ENCODE data around the gene RPL10A.

The RPL10A gene

DNA sequence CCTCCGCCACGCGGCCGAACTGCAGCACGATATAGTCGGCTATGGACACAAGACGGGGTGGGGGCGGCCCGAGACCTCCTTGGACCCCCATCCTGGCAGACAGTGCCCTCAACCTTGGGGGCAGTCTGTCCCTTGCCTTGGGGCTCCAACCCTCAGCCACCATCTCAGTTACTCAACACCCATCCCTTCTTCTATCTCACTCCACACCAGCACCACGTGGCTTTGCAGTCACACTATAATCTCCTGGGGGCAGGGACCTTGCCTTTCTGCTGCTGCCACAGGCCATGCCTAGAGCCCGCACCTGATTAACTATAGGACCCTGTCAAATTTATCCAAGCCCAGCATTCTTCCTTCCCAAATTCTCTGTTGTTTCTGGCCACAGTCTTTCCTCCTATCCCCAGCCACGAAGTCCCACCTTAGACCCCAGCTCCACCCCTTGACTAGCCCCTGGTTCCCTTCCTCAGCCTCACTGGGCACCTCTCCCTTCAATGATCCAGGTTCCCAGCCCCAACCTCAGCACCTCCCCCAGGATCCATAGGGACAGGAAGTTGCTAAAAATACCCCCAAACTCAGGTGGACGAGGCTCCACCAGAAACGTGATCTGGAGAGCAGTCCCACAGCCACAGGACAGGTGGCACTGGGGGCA lies 30.3 kb downstream of the RPL10A start:
- Histone ChIP-seq H3K27me3 (ENCODE audit: control insufficient read depth, insufficient read depth, low read length, poor library complexity, severe bottlenecking) (peaks cover 29% of the 10 kb centered on the region), H3K27ac (ENCODE audit: insufficient read depth, low read depth, low read length, poor library complexity, severe bottlenecking) (no peak overlapping the region), H3K36me3 (ENCODE audit: control insufficient read depth, insufficient read depth, low read length) (no peaks in the 10 kb centered on the region), H3K9me3 (ENCODE audit: control insufficient read depth, low read length) (no peaks in the 10 kb centered on the region), H3K4me3 (ENCODE audit: insufficient read depth, low read depth, low read length) (peak overlapping the region; percentile 59), H3K4me1 (ENCODE audit: control insufficient read depth, insufficient read depth, low read length) (peaks cover 30% of the 10 kb centered on the region)
- WGBS, 2 experiments: 35 to 37% methylated on average over 14 of the region's 14 CpGs

DNA sequence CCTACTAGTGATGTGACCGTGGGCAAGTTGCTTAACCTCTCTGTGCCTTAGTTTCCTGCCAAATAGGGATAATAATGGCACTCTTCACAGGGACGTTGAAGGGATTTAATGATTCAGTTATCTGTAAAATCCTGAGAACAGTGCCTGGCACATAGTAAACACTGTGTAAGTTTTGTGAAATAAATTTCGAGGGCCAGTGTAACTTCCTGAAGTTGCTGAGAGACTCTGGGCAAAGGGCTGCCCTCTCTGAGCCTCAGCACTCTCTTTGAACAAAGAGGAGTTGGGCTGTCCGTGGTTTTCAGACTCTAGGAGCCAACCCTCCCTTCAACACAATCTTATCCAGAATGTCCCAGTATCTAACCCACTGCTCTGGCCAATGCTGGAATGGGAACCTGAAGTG lies 31.2 kb downstream of the RPL10A start:
- Histone ChIP-seq H3K4me1 (ENCODE audit: control insufficient read depth, insufficient read depth, low read length) (peaks cover 22% of the 10 kb centered on the region), H3K27ac (ENCODE audit: insufficient read depth, low read depth, low read length, poor library complexity, severe bottlenecking) (no peak overlapping the region), H3K27me3 (ENCODE audit: control insufficient read depth, insufficient read depth, low read length, poor library complexity, severe bottlenecking) (peaks cover 29% of the 10 kb centered on the region), H3K9me3 (ENCODE audit: control insufficient read depth, low read length) (no peaks in the 10 kb centered on the region), H3K36me3 (ENCODE audit: control insufficient read depth, insufficient read depth, low read length) (no peaks in the 10 kb centered on the region), H3K4me3 (ENCODE audit: insufficient read depth, low read depth, low read length) (no peak overlapping the region)
- 90 to 93% methylated on average over 4 of the region's 4 CpGs for WGBS, 2 experiments

DNA sequence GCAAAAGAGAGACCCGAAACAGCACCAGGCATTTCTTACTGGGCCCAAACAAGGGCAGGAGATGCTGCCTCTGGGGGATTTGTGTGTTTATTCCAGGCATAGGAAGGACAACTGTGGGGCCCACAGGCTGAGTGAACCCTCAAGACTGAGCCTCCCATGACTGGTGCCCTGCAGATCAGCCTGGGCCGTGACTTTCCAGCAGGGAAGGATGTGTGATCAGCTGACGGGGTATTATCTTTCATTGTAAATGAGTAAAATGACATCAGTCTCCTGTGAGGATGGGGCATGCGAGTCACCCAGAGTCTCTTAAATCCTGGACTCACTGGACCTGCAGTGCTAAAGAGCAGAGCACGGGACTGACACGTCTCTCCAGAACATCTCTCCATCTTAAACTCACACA lies 32.6 kb downstream of the RPL10A start:
- H3K4me3 ChIP-seq (ENCODE audit: insufficient read depth, low read depth, low read length): no peak overlapping the region
- peaks cover 31% of the 10 kb centered on the region for H3K27me3 ChIP-seq (ENCODE audit: control insufficient read depth, insufficient read depth, low read length, poor library complexity, severe bottlenecking)
- H3K36me3 ChIP-seq (ENCODE audit: control insufficient read depth, insufficient read depth, low read length): no peaks in the 10 kb centered on the region
- no peak overlapping the region for H3K27ac ChIP-seq (ENCODE audit: insufficient read depth, low read depth, low read length, poor library complexity, severe bottlenecking)
- H3K4me1 ChIP-seq (ENCODE audit: control insufficient read depth, insufficient read depth, low read length): peaks cover 12% of the 10 kb centered on the region
- H3K9me3 ChIP-seq (ENCODE audit: control insufficient read depth, low read length): no peaks in the 10 kb centered on the region
- WGBS, 2 experiments: 81 to 83% methylated on average over 6 of the region's 6 CpGs

DNA sequence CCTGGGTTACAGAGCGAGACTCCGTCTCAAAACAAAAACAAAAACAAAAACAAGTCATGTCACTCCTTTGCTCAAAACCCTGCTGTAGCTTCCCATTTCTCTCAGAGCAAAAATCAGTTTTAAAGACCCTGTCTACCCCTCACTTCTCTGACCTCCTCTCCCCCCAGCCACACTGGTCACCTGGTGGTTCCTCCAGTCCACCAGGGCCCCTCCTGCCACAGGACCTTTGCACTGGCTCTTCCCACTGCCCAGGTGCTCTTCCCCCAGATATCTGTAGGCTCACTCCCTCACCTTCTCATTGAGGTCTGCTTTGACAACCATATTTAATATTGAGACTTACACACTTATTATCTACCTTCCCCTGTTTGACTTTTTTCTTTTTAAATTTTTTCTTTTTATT lies 33.6 kb downstream of the RPL10A start:
- 95 to 96% methylated on average over 2 of the region's 2 CpGs for WGBS, 2 experiments
- Histone ChIP-seq H3K4me3 (ENCODE audit: insufficient read depth, low read depth, low read length) (no peak overlapping the region), H3K36me3 (ENCODE audit: control insufficient read depth, insufficient read depth, low read length) (no peaks in the 10 kb centered on the region), H3K9me3 (ENCODE audit: control insufficient read depth, low read length) (no peaks in the 10 kb centered on the region), H3K27ac (ENCODE audit: insufficient read depth, low read depth, low read length, poor library complexity, severe bottlenecking) (no peak overlapping the region), H3K27me3 (ENCODE audit: control insufficient read depth, insufficient read depth, low read length, poor library complexity, severe bottlenecking) (peaks cover 33% of the 10 kb centered on the region), H3K4me1 (ENCODE audit: control insufficient read depth, insufficient read depth, low read length) (peaks cover 15% of the 10 kb centered on the region)

DNA sequence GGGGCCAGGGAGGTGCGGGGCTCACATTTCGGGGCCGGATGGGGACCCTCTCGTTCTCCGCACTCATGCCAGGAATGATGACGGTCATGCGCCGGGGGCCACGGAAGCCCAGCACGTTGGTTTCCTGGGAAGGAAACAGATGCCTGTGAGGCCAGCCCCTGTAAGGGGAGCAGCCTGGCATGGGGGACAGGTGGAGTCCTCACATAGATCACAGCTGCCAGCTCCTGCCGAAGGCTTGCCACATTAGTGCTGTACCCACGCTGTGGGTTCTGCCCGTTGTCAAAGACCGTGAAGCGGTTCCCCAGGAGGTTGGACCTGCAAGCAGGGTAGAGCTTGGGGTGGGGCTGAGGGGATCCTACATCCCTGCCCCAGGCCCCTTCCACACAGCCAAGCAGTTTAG lies 35.3 kb downstream of the RPL10A start:
- Histone ChIP-seq H3K9me3 (ENCODE audit: control insufficient read depth, low read length) (no peaks in the 10 kb centered on the region), H3K27ac (ENCODE audit: insufficient read depth, low read depth, low read length, poor library complexity, severe bottlenecking) (no peak overlapping the region), H3K36me3 (ENCODE audit: control insufficient read depth, insufficient read depth, low read length) (no peaks in the 10 kb centered on the region), H3K27me3 (ENCODE audit: control insufficient read depth, insufficient read depth, low read length, poor library complexity, severe bottlenecking) (peaks cover 21% of the 10 kb centered on the region), H3K4me3 (ENCODE audit: insufficient read depth, low read depth, low read length) (no peak overlapping the region), H3K4me1 (ENCODE audit: control insufficient read depth, insufficient read depth, low read length) (peaks cover 7% of the 10 kb centered on the region)
- 86 to 92% methylated on average over 15 of the region's 15 CpGs for WGBS, 2 experiments

DNA sequence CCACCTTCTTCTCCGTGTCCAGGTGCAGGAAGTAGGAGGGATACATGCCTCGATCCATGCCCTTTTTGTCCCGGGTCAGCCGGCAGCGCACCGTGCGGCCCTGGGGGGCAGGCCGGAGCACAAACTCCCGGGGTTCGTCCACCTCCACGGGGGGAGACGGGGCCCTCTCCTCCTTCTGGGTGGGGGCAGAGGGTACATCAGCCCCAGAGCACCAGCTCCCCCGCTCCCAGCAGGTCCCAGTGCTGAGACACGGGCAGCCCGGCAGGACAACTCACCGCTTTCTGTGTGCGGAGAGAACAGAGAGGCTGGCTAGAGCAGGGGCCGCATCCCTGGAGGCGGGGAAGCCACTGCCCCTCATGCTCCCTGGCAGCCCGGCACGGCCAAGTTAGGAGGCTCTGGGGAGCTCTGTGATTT lies 37.8 kb downstream of the RPL10A start:
- Histone ChIP-seq H3K27ac (ENCODE audit: insufficient read depth, low read depth, low read length, poor library complexity, severe bottlenecking) (no peak overlapping the region), H3K4me3 (ENCODE audit: insufficient read depth, low read depth, low read length) (no peak overlapping the region), H3K36me3 (ENCODE audit: control insufficient read depth, insufficient read depth, low read length) (no peaks in the 10 kb centered on the region), H3K27me3 (ENCODE audit: control insufficient read depth, insufficient read depth, low read length, poor library complexity, severe bottlenecking) (peaks cover 4% of the 10 kb centered on the region), H3K4me1 (ENCODE audit: control insufficient read depth, insufficient read depth, low read length) (peaks cover 10% of the 10 kb centered on the region), H3K9me3 (ENCODE audit: control insufficient read depth, low read length) (no peaks in the 10 kb centered on the region)
- WGBS, 2 experiments: 51 to 53% methylated on average over 21 of the region's 21 CpGs

DNA sequence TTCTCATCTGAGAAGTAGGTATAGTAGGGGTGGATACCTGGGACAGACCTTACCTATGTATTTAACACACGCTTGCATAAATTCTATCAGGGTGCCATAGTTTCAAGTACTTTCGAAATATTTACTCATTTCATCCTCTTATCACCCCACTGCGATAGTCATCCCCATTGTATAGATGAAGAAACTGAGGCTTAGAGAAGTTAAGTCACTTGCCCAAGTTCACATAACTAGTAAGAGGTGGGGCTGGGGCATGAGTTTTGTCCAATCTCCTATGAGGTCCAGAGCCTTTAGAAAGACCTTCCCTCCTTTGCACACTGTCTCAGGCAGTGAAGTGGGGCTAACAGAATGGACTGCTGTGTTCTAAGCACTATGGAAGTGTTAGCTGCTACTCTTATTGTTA lies 38.3 kb downstream of the RPL10A start:
- H3K4me1 ChIP-seq (ENCODE audit: control insufficient read depth, insufficient read depth, low read length): peaks cover 14% of the 10 kb centered on the region
- H3K36me3 ChIP-seq (ENCODE audit: control insufficient read depth, insufficient read depth, low read length): no peaks in the 10 kb centered on the region
- H3K27ac ChIP-seq (ENCODE audit: insufficient read depth, low read depth, low read length, poor library complexity, severe bottlenecking): no peak overlapping the region
- H3K27me3 ChIP-seq (ENCODE audit: control insufficient read depth, insufficient read depth, low read length, poor library complexity, severe bottlenecking): peaks cover 4% of the 10 kb centered on the region
- 95 to 96% methylated on average over 2 to 3 of the region's 3 CpGs for WGBS, 2 experiments
- H3K9me3 ChIP-seq (ENCODE audit: control insufficient read depth, low read length): no peaks in the 10 kb centered on the region
- H3K4me3 ChIP-seq (ENCODE audit: insufficient read depth, low read depth, low read length): no peak overlapping the region

DNA sequence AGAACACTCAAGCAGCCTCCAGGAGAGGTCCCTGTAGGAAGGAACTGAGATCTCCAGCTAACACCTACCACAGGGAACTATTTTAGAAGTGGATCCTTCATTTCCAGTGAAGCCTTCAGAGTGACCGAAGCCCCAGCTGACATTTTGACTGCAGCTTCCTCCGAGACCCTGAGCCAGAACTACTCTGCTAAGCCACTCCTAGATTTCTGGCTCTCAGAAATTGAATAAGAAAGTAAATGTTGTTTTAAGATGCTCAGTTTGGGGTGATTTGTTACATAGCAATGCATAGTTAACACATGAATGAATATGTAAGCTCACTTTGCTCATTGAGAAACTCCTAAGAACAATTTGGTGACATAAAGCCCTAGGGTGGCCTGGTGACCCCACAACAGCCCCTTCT lies 39.0 kb downstream of the RPL10A start:
- no peaks in the 10 kb centered on the region for H3K36me3 ChIP-seq (ENCODE audit: control insufficient read depth, insufficient read depth, low read length)
- H3K27ac ChIP-seq (ENCODE audit: insufficient read depth, low read depth, low read length, poor library complexity, severe bottlenecking): no peak overlapping the region
- H3K4me3 ChIP-seq (ENCODE audit: insufficient read depth, low read depth, low read length): no peak overlapping the region
- no peaks in the 10 kb centered on the region for H3K9me3 ChIP-seq (ENCODE audit: control insufficient read depth, low read length)
- H3K4me1 ChIP-seq (ENCODE audit: control insufficient read depth, insufficient read depth, low read length): peaks cover 17% of the 10 kb centered on the region
- peaks cover 4% of the 10 kb centered on the region for H3K27me3 ChIP-seq (ENCODE audit: control insufficient read depth, insufficient read depth, low read length, poor library complexity, severe bottlenecking)
- 90 to 95% methylated on average over 2 of the region's 2 CpGs for WGBS, 2 experiments

DNA sequence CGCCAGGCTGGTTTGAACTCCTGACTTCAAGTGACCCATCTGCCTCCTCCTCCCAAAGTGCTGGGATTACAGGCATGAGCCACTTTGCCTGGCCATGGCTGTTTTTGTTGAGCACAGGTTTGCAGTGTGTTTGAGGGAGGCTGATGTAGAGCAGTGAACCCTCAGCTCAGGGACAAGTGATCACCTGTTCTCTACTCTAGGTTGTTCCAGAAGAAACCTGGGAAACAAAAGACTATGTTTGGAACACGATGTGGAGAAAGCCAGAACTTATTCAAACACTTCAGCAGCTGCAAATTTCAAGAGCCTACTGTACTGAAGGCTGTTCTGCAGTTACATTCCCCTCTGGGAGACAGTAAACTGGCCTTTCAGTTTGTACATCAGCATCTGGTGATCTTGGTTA lies 39.8 kb downstream of the RPL10A start:
- Histone ChIP-seq H3K9me3 (ENCODE audit: control insufficient read depth, low read length) (no peaks in the 10 kb centered on the region), H3K27me3 (ENCODE audit: control insufficient read depth, insufficient read depth, low read length, poor library complexity, severe bottlenecking) (peaks cover 4% of the 10 kb centered on the region), H3K4me1 (ENCODE audit: control insufficient read depth, insufficient read depth, low read length) (peaks cover 20% of the 10 kb centered on the region), H3K36me3 (ENCODE audit: control insufficient read depth, insufficient read depth, low read length) (no peaks in the 10 kb centered on the region), H3K27ac (ENCODE audit: insufficient read depth, low read depth, low read length, poor library complexity, severe bottlenecking) (no peak overlapping the region), H3K4me3 (ENCODE audit: insufficient read depth, low read depth, low read length) (no peak overlapping the region)
- WGBS, 2 experiments: 83 to 85% methylated on average over 2 of the region's 2 CpGs

DNA sequence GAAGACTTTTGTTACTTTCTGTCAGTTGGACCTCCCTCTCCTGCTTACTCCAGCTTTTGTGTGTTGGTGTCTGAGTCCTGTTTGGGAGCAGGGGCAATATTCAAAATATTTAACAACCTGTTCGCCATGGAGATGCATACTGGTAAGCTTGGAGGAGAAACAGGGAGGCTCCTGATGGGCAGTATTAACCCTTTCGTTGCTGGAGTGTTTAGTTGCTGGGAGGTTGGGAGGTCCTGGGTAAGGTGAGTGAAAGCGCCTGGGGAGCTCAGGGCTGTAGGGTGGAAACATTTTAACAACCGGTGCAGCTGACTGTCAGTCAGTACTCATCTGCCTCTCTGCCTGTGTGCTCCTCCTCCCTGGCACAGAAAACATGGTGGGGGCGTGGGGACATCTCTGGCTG lies 40.3 kb downstream of the RPL10A start:
- H3K36me3 ChIP-seq (ENCODE audit: control insufficient read depth, insufficient read depth, low read length): no peaks in the 10 kb centered on the region

More for the DNA sequence above, 40.3 kb downstream of the RPL10A start:
- Histone ChIP-seq H3K9me3 (ENCODE audit: control insufficient read depth, low read length) (no peaks in the 10 kb centered on the region), H3K27me3 (ENCODE audit: control insufficient read depth, insufficient read depth, low read length, poor library complexity, severe bottlenecking) (peaks cover 4% of the 10 kb centered on the region), H3K4me1 (ENCODE audit: control insufficient read depth, insufficient read depth, low read length) (peaks cover 20% of the 10 kb centered on the region), H3K27ac (ENCODE audit: insufficient read depth, low read depth, low read length, poor library complexity, severe bottlenecking) (no peak overlapping the region), H3K4me3 (ENCODE audit: insufficient read depth, low read depth, low read length) (no peak overlapping the region)
- WGBS, 2 experiments: 55 to 58% methylated on average over 5 of the region's 5 CpGs
